IMR-90 (cell line): Measurements from ENCODE around the gene PUS3. TPM values are rescaled to one million over a fixed set of nuclear protein-coding genes. Genes with fewer than 3 reads are reported as not detected.

ENCODE experiments used
- ATAC-seq: fragments of 200-7000 bp; cut with Tn5 transposase; 2 replicates; pipeline ENCODE4 v1.9.1; 2020; ENCODE audit warnings: low read depth, mild to moderate bottlenecking, moderate library complexity
- BruUV-seq: library from RNA; stranded (reverse); fragments of 400-500 nt; replicated peaks from 2 replicates; lab custom pipeline; 2021; lab: Mats Ljungman, UMichigan
- CTCF ChIA-PET: fragments of 300-600 bp; formaldehyde crosslinking; extraction: SDS; loops from one replicate; lab custom pipeline; 2021; ENCODE audit warnings: antibody characterized with exemption; lab: Yijun Ruan, JAX
- POLR2A ChIA-PET: fragments of 300-600 bp; sonication (Branson Sonifier 250); formaldehyde crosslinking; loops from one replicate; lab custom pipeline; 2022; ENCODE audit warnings: antibody characterized with exemption; ENCODE audit not compliant: unreplicated experiment; lab: Charles Lee
- DNase-seq: peaks from one replicate; pipeline ENCODE4 v3.0.0; 2013
- H2AFZ ChIP-seq: replicated peaks from 2 replicates; pipeline ENCODE3; 2013; ENCODE audit warnings: low read length, mild to moderate bottlenecking; ENCODE audit not compliant: poor library complexity
- H2AK5ac ChIP-seq: 2 replicates; pipeline ENCODE4 v1.6.1; 2013; ENCODE audit warnings: low read depth, low read length, inconsistent platforms
- H2AK9ac ChIP-seq: replicated peaks from 2 replicates; pipeline ENCODE3; 2013; ENCODE audit warnings: mild to moderate bottlenecking, low read depth, low read length, moderate library complexity; ENCODE audit not compliant: poor library complexity
- H2BK120ac ChIP-seq: 2 replicates; pipeline ENCODE4 v1.6.1; 2013; ENCODE audit warnings: low read depth, low read length, inconsistent platforms
- H2BK15ac ChIP-seq: 3 replicates; pipeline ENCODE4 v1.6.1; 2013; ENCODE audit warnings: low read depth, low read length, inconsistent platforms
- H2BK20ac ChIP-seq: 2 replicates; pipeline ENCODE4 v1.6.1; 2013; ENCODE audit warnings: low read depth, mild to moderate bottlenecking, inconsistent platforms, low read length, moderate library complexity
- H2BK5ac ChIP-seq: 2 replicates; pipeline ENCODE4 v1.6.1; 2013; ENCODE audit warnings: mild to moderate bottlenecking, low read depth, low read length, inconsistent platforms; ENCODE audit not compliant: poor library complexity, severe bottlenecking
- H3K14ac ChIP-seq: replicated peaks from 2 replicates; pipeline ENCODE4 v1.6.1; 2013; ENCODE audit warnings: low read depth, low read length, inconsistent platforms
- H3K18ac ChIP-seq: 2 replicates; pipeline ENCODE4 v1.6.1; 2013; ENCODE audit warnings: low read depth, low read length, control low read depth
- H3K23ac ChIP-seq: 2 replicates; pipeline ENCODE4 v1.6.1; 2013; ENCODE audit warnings: low read depth, low read length, inconsistent platforms
- H3K27ac ChIP-seq: 2 replicates; pipeline ENCODE4 v1.5.1; 2013; ENCODE audit warnings: mild to moderate bottlenecking, control low read depth, low read length; ENCODE audit not compliant: insufficient read depth
- H3K27me3 ChIP-seq: 2 replicates; pipeline ENCODE4 v1.6.1; 2013; ENCODE audit warnings: low read length; ENCODE audit not compliant: control insufficient read depth, insufficient read depth
- H3K36me3 ChIP-seq: 2 replicates; pipeline ENCODE4 v1.6.1; 2013; ENCODE audit warnings: low read length, mixed read lengths; ENCODE audit not compliant: control insufficient read depth, insufficient read depth
- H3K4ac ChIP-seq: 2 replicates; pipeline ENCODE4 v1.6.1; 2013; ENCODE audit warnings: low read depth, low read length, inconsistent platforms
- H3K4me1 ChIP-seq: 2 replicates; pipeline ENCODE4 v1.6.1; 2013; ENCODE audit warnings: low read length, mixed read lengths; ENCODE audit not compliant: control insufficient read depth, insufficient read depth
- H3K4me2 ChIP-seq: 2 replicates; pipeline ENCODE4 v1.6.1; 2013; ENCODE audit warnings: low read depth, mild to moderate bottlenecking, control low read depth, low read length, moderate library complexity
- H3K4me3 ChIP-seq: 2 replicates; pipeline ENCODE4 v1.5.1; 2013; ENCODE audit warnings: low read depth, mild to moderate bottlenecking, control low read depth, low read length, moderate library complexity; ENCODE audit not compliant: insufficient read depth
- H3K56ac ChIP-seq: 2 replicates; pipeline ENCODE4 v1.6.1; 2013; ENCODE audit warnings: low read length, inconsistent platforms; ENCODE audit not compliant: insufficient read depth; ENCODE audit errors: extremely low read depth
- H3K79me1 ChIP-seq, 2 experiments: 2 replicates each; pipeline ENCODE4 v1.6.1; 2013; ENCODE audit warnings: low read length in 2 of 2, inconsistent platforms in 1 of 2, low read depth in 1 of 2
- H3K9ac ChIP-seq: 2 replicates; pipeline ENCODE4 v1.6.1; 2013; ENCODE audit warnings: low read depth, low read length, control low read depth
- H3K9me1 ChIP-seq: 2 replicates; pipeline ENCODE4 v1.6.1; 2013; ENCODE audit warnings: low read length, inconsistent platforms; ENCODE audit not compliant: insufficient read depth
- H3K9me3 ChIP-seq: 2 replicates; pipeline ENCODE4 v1.6.1; 2013; ENCODE audit warnings: low read length; ENCODE audit not compliant: control insufficient read depth, insufficient read depth
- H4K20me1 ChIP-seq: 2 replicates; pipeline ENCODE4 v1.6.1; 2013; ENCODE audit warnings: low read length, inconsistent platforms; ENCODE audit not compliant: insufficient read depth
- H4K5ac ChIP-seq: 2 replicates; pipeline ENCODE4 v1.6.1; 2013; ENCODE audit warnings: mild to moderate bottlenecking, low read depth, low read length, control low read depth
- H4K8ac ChIP-seq, 2 experiments: 2 replicates each; pipeline ENCODE4 v1.6.1; 2013; ENCODE audit warnings: low read depth in 2 of 2, low read length in 2 of 2, control low read depth in 1 of 2, inconsistent platforms in 1 of 2
- H4K91ac ChIP-seq: 2 replicates; pipeline ENCODE4 v1.6.1; 2013; ENCODE audit warnings: low read depth, low read length, inconsistent platforms; ENCODE audit not compliant: insufficient read depth
- BHLHE40 ChIP-seq: fragments of 150-350 bp; IDR thresholded peaks from 2 replicates; pipeline ENCODE4 v1.6.1; 2016; ENCODE audit warnings: mild to moderate bottlenecking, low read depth, low read length
- CEBPB ChIP-seq: IDR thresholded peaks from 2 replicates; pipeline ENCODE4 v1.6.1; 2012; ENCODE audit warnings: low read depth, low read length, improper control_type of control experiment
- CHD1 ChIP-seq: IDR thresholded peaks from 2 replicates; pipeline ENCODE4 v1.6.1; 2012; ENCODE audit warnings: low read depth, low read length, improper control_type of control experiment
- MAFK ChIP-seq: IDR thresholded peaks from 2 replicates; pipeline ENCODE4 v1.6.1; 2012; ENCODE audit warnings: low read depth, low read length, improper control_type of control experiment
- MAZ ChIP-seq: IDR thresholded peaks from 2 replicates; pipeline ENCODE4 v1.6.1; 2012; ENCODE audit warnings: low read depth, mild to moderate bottlenecking, low read length, improper control_type of control experiment, moderate library complexity, borderline replicate concordance
- MXI1 ChIP-seq: IDR thresholded peaks from 2 replicates; pipeline ENCODE4 v1.6.1; 2012; ENCODE audit warnings: low read depth, mild to moderate bottlenecking, low read length, moderate library complexity, borderline replicate concordance
- NFE2L2 ChIP-seq: fragments of 150-350 bp; IDR thresholded peaks from 2 replicates; pipeline ENCODE4 v1.6.1; 2016; ENCODE audit warnings: low read depth, mild to moderate bottlenecking, low read length
- RAD21 ChIP-seq: IDR thresholded peaks from 2 replicates; pipeline ENCODE4 v1.6.1; 2012; ENCODE audit warnings: low read length, improper control_type of control experiment
- RCOR1 ChIP-seq: IDR thresholded peaks from 2 replicates; pipeline ENCODE4 v1.6.1; 2012; ENCODE audit warnings: mild to moderate bottlenecking, low read length, improper control_type of control experiment; ENCODE audit not compliant: insufficient replicate concordance
- RFX5 ChIP-seq: IDR thresholded peaks from 2 replicates; pipeline ENCODE4 v1.8.0; 2012; ENCODE audit warnings: low read depth, mild to moderate bottlenecking, low read length, moderate library complexity
- SMC3 ChIP-seq: fragments of 150-350 bp; IDR thresholded peaks from 2 replicates; pipeline ENCODE4 v1.6.1; 2016; ENCODE audit warnings: low read depth, mild to moderate bottlenecking, antibody characterized with exemption, low read length, moderate library complexity
- dilution Hi-C: fragments of 300-500 bp; cut with HindIII; formaldehyde crosslinking; loops from one replicate; pipeline ENCODE4 v1.14.3; 2018; ENCODE audit warnings: low sequenced_read_pairs; ENCODE audit not compliant: unreplicated experiment
- in situ Hi-C: fragments of 300-500 bp; cut with MboI; formaldehyde crosslinking; loops from 3 replicates; pipeline ENCODE4 v1.14.3; 2019; ENCODE audit warnings: low sequenced_read_pairs, inconsistent platforms, mixed read lengths
- intact Hi-C: fragments of 100-400 bp; cut with micrococcal nuclease; formaldehyde crosslinking; loops from 2 replicates; pipeline ENCODE4 v1.10.0; 2022
- polyA plus RNA-seq, 3 experiments: library from polyadenylated mRNA; depleted of rRNA; stranded (reverse); fragments of >200 nt; gene quantifications; 2 replicates each; pipeline ENCODE4 v1.2.3, GENCODE V29; 2012; ENCODE audit warnings: low replicate concordance in 1 of 3
- total RNA-seq: library from RNA; depleted of rRNA; stranded (reverse); fragments of >200 nt; gene quantifications from 2 replicates; pipeline ENCODE4 v1.2.3, GENCODE V29; 2012
- TF ChIP-seq, protein P1 (sequence below): conservative IDR thresholded peaks from 2 replicates; pipeline ENCODE4 v1.5.1; 2012; ENCODE audit warnings: mild to moderate bottlenecking, low read depth, low read length, improper control_type of control experiment
- TF ChIP-seq, protein P2 (sequence below): fragments of 150-350 bp; IDR thresholded peaks from 2 replicates; pipeline ENCODE4 v1.6.1; 2016; ENCODE audit warnings: low read depth, mild to moderate bottlenecking, low read length, moderate library complexity, borderline replicate concordance
- TF ChIP-seq, protein P3 (sequence below): fragments of 150-350 bp; IDR thresholded peaks from 2 replicates; pipeline ENCODE4 v1.6.1; 2017; ENCODE audit warnings: mild to moderate bottlenecking, antibody characterized with exemption, low read length, low read depth

PUS3 gene
- total and polyA plus RNA-seq, 2 of the 4 experiments (the other 2 are of a cell fraction): 6.1 to 11.7 TPM

DNA sequence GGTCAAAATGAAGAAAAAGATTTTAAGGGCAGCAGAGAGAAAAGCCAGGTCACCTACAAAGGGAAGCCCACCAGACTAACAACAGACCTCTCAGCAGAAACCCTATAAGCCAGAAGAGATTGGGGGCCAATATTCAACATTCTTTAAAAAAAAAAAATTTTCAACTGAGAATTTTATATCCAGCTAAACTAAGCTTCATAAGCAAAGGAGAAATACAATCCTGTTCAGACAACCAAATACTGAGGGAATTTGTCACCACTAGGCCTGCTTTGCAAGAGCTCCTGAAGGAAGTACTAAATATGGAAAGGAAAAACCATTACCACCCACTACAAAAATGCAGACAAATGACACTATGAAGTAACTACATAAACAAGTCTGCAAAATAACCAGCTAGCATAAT, 56.8 kb downstream of the PUS3 start:
- Histone ChIP-seq H2AFZ (no peak overlapping the region), H3K23ac (no peak overlapping the region), H3K36me3 (no peaks in the 10 kb centered on the region), H2BK20ac (no peak overlapping the region), H3K79me1 (no peaks in the 10 kb centered on the region), H3K27me3 (no peaks in the 10 kb centered on the region), H4K91ac (no peak overlapping the region), H3K9ac (no peak overlapping the region), H2BK15ac (no peak overlapping the region), H4K8ac (no peak overlapping the region), H3K4me3 (no peak overlapping the region), H2BK120ac (no peak overlapping the region), H3K56ac (no peak overlapping the region), H4K20me1 (no peaks in the 10 kb centered on the region), H3K9me1 (no peaks in the 10 kb centered on the region), H3K27ac (no peak overlapping the region), H3K9me3 (peaks cover 2% of the 10 kb centered on the region; the same call in 1 of the 2 replicates), H2AK5ac (no peak overlapping the region), H3K14ac (no peak overlapping the region), H3K4me2 (no peak overlapping the region), H2BK5ac (no peak overlapping the region), H4K5ac (no peak overlapping the region), H2AK9ac (no peak overlapping the region), H3K18ac (no peak overlapping the region), H3K4me1 (no peaks in the 10 kb centered on the region), H3K4ac (no peak overlapping the region)
- in situ Hi-C loops (no loop called here), intact Hi-C loops (no loop called here), dilution Hi-C loops (no loop called here)
- no TSS peak for BruUV-seq
- DNase-seq (no peak), ATAC-seq (no peak)
- ChIA-PET POLR2A (no interaction called here), CTCF (no interaction called here)
- TF ChIP-seq RAD21 (no peak), SMC3 (no peak), RCOR1 (no peak), CHD1 (no peak), MAZ (no peak), BHLHE40 (no peak), MXI1 (no peak), MAFK (no peak), RFX5 (no peak), CEBPB (no peak), NFE2L2 (no peak)
- TF ChIP-seq, protein P1, sequence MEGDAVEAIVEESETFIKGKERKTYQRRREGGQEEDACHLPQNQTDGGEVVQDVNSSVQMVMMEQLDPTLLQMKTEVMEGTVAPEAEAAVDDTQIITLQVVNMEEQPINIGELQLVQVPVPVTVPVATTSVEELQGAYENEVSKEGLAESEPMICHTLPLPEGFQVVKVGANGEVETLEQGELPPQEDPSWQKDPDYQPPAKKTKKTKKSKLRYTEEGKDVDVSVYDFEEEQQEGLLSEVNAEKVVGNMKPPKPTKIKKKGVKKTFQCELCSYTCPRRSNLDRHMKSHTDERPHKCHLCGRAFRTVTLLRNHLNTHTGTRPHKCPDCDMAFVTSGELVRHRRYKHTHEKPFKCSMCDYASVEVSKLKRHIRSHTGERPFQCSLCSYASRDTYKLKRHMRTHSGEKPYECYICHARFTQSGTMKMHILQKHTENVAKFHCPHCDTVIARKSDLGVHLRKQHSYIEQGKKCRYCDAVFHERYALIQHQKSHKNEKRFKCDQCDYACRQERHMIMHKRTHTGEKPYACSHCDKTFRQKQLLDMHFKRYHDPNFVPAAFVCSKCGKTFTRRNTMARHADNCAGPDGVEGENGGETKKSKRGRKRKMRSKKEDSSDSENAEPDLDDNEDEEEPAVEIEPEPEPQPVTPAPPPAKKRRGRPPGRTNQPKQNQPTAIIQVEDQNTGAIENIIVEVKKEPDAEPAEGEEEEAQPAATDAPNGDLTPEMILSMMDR: no peak
- TF ChIP-seq, protein P2, sequence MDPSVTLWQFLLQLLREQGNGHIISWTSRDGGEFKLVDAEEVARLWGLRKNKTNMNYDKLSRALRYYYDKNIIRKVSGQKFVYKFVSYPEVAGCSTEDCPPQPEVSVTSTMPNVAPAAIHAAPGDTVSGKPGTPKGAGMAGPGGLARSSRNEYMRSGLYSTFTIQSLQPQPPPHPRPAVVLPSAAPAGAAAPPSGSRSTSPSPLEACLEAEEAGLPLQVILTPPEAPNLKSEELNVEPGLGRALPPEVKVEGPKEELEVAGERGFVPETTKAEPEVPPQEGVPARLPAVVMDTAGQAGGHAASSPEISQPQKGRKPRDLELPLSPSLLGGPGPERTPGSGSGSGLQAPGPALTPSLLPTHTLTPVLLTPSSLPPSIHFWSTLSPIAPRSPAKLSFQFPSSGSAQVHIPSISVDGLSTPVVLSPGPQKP: no peak
- TF ChIP-seq, protein P3, sequence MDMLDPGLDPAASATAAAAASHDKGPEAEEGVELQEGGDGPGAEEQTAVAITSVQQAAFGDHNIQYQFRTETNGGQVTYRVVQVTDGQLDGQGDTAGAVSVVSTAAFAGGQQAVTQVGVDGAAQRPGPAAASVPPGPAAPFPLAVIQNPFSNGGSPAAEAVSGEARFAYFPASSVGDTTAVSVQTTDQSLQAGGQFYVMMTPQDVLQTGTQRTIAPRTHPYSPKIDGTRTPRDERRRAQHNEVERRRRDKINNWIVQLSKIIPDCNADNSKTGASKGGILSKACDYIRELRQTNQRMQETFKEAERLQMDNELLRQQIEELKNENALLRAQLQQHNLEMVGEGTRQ: no peak
